Measurements from ENCODE around the gene SLC35G1.

DNA sequence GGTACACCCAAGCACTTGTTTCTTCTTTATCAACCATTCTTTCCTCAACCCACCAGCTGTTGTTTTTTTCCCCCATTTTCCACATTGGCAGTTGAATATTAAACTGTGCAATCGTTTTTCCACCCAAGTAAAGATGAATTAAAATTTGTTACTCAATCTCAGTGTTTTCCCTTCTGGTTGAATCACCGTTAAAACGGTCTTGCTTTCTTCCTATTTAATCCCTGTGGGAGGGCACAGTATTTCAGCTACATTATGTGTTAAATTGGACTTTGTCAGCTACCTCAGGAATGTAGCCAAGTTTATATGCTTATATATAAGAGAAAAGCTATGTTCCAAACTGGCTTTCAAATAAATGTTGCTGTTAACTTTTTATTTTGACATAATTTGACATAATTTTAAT lies 19.9 kb downstream of the SLC35G1 start:
- TF ChIP-seq CTCF (IDR thresholded peaks at IDR 0.05) (no peak), POLR2A (IDR thresholded peaks at IDR 0.05) (no peak)
